ENCODE measurements around the gene SHISA9. TPM values are rescaled to one million over a fixed set of nuclear protein-coding genes. Genes with fewer than 3 reads are reported as not detected.

SHISA9 gene
- total RNA-seq, 1 donor from 2014 or later = not detected

DNA sequence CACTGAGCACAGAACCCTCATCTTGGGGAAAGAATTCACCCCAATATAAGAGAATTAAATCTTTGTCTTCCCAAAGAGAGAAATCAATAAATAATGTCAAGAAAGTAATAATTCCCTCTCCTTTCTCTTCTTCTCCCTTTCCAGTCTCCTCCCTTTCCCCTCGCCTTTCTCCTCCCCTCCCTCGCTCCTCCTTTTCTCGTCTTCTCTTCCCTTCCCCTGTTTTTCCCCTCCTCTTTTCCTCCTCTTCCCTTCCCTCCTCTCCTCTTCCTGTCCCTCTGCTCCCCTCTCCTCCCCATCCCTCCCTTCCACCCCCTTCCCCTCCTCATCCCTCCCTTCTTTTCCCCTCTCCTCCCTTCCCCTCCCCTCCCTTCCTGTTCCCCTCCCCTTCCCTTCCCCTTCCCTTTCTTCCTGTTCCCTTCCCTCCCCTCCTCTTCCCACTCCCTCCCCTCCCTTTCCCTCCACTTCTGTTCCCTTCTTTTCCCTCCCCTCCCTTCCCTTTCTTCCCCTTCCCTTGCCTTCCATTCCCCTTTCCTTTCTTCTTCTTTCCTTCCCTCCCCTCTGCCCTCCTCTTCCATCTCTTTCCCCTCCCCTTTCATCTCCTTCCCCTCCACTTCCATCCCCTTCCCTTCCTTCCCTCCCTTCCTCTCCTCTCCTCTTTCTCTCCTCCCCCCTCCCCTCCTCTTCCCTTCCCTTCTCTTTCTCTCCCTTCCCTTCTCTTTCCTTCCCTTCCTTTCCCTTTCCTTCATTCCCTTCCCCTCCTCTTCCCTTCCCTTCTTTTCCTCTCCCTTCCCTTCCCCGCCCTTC is 363.6 kb downstream of the SHISA9 start:
- no peak for DNase-seq (ENCODE audit: low read depth in 2 of 2)

DNA sequence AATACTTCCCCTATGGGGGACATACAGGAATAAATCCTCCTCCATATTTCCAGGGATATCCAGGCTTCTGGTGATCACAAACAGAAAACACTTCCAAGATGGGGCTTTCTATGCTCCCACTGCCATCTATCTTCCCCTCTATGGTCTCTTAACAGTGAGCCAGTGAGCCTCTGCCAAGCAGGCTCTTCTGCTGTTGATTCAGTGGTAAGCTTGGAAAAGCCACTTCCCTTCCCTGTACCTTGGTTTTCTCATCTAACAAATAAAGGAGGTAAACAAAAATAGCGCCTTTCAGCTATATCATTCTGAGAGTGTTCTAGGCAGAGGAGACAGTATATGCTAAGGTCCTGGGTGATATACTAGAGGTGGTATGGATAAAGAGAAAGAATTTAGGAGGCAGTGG is 368.0 kb downstream of the SHISA9 start:
- DNase-seq (ENCODE audit: low read depth in 2 of 2) = no peak

DNA sequence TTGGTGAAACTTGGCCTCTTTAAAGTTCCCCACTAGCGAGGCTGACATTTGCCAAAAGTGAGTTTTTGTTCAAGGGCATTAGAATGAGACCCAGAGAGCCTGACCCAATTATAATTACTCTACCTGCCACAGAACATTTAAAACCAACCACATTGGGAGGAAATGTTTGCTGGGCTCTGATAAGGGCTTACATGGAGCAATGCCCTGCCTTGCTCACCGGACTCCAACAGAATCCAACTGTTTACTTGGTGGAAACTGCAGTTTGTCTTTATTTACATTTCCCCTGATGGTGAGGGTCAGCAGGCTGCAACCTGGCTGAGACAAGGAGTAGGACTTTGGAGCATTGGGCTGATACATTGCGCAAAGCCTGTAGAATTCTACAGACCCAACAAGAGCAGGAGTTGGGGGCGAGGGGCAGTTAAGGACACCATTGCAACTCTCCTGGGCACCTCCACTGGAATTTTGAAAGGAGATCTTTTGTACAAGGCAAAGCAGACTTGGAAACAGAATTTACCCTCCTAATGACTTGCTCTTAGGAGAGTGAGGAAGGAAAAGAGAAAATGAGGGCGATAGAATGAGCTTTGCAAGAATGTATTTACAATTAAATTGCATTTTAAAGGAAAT is 368.6 kb downstream of the SHISA9 start:
- no peak for DNase-seq (ENCODE audit: low read depth in 2 of 2)

DNA sequence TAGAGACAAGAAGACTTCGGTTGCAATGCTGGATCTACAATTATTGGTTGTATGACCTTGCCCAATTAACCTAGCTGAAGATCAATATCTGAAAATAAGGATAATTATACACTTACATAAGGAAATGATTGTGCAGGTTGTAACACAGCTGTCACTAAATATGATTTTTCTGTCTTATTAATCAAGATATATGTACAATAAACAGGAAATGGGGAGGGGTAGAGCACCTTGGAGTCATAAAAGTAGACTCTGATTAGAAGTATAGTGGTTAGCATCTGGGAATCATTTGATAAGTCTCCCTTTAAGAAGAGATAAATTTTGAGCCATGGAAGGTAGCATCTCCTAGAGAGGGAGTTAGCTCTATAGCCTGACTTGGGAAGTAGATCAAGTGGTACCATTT is 369.2 kb downstream of the SHISA9 start:
- DNase-seq (ENCODE audit: low read depth in 2 of 2) = no peak

DNA sequence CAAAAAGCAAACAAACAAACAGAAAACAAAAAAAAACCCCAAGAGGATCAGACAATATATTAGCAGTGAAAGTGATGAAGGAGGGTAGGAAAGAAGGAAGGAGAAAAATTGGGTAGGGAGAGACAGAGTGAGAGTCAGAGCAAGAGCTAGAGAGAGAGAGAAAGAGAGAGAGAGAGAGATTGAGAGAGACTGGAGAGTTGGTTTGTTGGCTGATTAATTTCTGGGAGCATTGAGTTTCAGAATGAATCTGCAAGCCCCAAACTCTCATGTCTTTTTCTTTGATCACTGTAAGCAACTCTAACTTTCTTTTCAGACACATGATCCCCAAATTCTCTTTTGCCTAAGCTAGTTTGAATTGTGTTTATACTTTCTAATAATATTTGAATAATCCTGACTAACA is 388.1 kb downstream of the SHISA9 start:
- DNase-seq (ENCODE audit: low read depth in 2 of 2) = no peak

Other genes starting within 250 kb of the SHISA9 start
- gene CPPED1, start 97.7 kb upstream of the SHISA9 start, total RNA-seq = 8.3 and 10.6 TPM in 2 replicates

All from dermis microvascular lymphatic vessel endothelial cell (primary cell).